COR-L47 (cell line): ENCODE data around the gene GMDS.
A peak's percentile ranks its signal among the peaks of the same experiment; 100 is the strongest.

Experiments
- DNase-seq: peaks from one replicate; lab custom pipeline; 2025; lab: John Stamatoyannopoulos, UW

GMDS gene

GRCh38 chr6:2178125-2178524 is 67.3 kb downstream of the GMDS start:
- no peak for DNase-seq

GRCh38 chr6:2175825-2176224 is 69.6 kb downstream of the GMDS start:
- DNase-seq: no peak

- DNase-seq: no peak
Measured at GRCh38 chr6:2173203-2173961, 72.0 kb downstream of the GMDS start.

DNA sequence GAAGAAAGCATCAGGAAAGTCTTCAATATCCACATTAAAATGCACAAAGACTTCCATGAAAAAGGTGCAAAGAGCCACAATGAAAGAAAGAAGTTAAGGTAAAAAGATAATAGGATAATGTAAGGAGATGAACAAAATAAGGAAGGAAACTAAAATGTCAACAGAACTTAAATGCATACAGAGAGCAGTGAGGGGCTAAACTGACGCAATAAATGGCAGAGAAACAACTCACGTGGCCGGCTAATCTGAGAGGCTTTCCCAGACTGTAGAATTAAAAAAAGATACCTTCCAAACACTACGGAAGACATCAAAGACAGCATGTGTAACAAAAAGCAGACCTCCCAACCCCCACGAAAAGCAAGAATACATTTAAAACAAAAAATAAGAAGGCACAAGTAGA is 73.7 kb downstream of the GMDS start:
- no peak for DNase-seq

DNA sequence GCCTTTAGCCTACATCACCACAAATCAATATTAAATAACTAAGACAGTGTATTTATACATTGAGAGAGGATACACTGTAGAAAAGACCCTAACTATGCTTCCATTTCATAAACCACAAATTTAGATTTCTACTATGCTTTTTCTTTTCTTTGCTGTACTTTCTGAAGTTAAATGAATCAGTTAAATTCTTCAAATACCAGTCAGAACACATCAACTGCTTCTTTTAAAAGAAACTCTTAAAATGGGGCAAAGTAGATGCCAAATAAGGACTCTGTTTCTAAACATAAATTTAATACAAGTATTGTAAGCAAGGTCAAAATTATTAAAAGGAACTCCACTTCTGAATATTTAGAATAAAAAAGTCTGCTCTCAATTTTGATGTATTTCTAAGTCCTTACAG is 76.9 kb downstream of the GMDS start:
- DNase-seq: no peak

- no peak for DNase-seq
Measured at GRCh38 chr6:2166717-2167116, 78.7 kb downstream of the GMDS start.

DNA sequence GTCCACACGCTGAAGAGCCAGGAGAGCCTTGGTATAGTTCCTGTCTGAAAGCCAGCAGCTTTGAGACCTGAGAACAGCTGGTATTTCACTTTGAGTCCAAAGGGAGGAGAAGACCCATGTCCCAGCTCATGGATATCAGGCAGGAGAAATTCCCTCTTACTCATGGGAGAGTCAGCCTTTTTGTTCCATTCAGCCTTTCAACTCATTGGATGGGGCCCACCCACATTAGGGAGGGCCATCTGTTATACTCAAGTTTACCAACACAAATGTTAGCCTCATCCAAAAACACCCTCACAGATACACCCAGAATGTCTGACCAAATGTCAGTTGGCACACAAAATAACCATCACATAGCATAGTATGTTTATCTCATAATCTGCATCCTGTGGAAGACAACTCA is 80.1 kb downstream of the GMDS start:
- no peak for DNase-seq

DNA sequence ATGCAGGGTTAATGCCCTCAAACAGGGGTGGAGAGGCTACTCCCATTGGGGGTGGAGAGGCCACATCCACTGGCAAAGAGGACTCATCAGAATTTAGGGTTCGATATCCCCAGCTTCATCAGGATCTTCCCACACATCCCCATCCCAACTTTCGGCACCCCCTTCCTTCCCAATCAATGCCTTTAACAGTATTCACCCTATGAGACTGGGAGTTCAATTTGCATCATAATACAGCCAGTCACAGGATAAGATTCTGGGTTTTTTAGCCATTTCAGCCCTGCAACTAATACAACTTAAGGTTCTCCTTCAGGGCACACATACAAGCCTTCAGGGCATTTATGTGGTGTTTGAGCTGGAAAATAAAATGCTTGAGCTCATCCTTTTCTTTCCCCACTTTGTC is 80.9 kb downstream of the GMDS start:
- DNase-seq: no peak

DNA sequence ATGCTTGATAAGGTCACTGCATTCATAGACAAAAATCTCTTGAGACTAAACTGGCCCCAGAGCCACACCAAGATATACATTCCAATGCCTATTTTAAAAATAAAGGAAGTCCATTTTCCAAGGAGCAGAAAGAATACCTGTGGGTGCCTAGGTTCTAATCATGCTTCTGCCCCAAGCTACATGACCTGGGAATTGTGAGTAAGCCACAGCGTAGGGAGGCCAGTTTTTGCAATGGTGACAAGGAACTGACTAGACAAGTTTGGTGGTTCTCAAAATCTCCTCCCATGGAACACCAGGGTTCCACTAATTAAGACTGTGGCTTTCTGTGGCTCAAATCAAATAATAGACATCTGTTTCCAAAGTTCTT is 83.3 kb downstream of the GMDS start:
- no peak for DNase-seq

DNA sequence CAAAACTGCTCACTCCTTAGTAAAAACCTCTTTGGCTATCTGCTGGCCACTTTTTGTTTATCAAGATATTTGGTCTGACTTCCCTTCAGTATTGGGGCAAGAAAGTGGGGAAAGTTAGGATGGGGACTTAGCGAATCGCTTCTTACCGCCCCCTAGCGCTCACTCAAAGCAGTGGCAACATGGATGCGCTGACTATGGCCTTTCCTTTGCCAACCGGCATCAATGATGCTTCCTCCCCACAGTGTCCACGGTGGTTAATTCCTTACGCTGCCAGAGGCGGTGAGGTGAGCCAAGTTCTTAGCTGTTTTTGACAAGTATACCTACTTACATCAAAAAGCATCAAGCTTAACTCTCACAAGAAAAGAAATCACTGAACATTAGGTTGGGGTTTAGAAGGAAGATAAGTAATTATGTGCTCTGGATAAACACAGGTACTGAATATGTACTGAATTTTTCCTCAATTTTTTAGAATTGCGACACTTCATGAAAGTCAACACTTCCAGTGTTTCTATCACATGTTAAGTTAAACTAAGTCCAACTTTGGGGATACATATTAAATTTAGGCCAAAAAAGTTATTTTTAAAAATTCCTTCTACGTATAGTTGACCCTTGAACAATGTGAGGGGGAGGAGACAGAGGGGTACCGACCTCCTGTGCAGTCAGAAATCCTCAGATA is 86.7 kb downstream of the GMDS start:
- DNase-seq: no peak

- no peak for DNase-seq
Measured at GRCh38 chr6:2157441-2158127, 87.8 kb downstream of the GMDS start.

GRCh38 chr6:2155206-2155605 is 90.2 kb downstream of the GMDS start:
- peak; percentile 85 for DNase-seq

- DNase-seq: no peak
Measured at GRCh38 chr6:2149361-2150006, 95.9 kb downstream of the GMDS start.

DNA sequence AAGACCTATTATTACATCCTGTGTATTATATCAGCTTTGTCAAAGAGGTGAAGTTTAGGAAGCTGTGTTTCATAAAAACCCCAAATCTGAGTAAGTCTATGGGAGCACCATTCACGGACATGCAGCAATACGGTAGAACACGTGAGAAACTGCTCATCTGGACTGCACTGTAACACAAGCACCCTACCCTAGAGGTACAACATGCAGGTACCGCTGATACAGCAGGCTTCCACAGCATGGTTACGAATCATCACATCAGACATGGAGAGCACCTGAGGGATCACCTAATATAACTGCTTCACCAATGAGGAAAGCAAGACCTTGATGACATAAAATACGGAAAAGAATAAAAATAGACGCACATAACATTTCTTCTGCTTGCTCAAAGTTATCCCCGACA is 96.7 kb downstream of the GMDS start:
- DNase-seq: no peak

DNA sequence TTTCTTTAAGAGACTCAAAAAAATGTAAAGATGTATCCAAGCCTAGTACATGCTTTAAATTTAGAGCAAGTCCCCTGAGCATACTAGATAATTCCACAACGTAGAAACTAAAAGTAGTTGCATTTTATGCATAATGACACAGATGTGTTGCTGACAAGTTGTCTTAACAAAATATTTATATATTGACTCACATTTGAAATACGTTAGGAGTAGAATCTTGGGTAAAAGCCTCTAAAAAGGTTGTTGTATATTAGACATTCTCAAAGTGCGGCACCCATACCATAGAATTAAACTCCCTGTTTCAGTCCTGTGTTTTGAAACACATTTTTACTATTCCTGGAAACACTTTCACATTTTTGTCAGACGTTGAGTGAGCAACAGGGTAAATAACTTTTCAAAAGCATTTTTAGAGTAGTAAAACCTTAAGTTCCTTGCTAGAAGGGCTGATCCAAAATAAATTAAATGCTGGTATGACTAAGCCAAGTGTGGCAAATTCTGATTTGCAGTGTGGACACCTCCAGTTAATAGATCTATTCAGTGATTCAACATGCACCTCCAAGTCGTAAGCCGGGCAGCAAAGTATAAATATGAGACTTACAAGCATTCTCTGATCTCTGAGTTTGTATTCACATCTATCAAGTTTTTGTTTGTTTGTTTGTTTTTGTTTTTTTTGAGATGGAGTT is 97.5 kb downstream of the GMDS start:
- no peak for DNase-seq

DNA sequence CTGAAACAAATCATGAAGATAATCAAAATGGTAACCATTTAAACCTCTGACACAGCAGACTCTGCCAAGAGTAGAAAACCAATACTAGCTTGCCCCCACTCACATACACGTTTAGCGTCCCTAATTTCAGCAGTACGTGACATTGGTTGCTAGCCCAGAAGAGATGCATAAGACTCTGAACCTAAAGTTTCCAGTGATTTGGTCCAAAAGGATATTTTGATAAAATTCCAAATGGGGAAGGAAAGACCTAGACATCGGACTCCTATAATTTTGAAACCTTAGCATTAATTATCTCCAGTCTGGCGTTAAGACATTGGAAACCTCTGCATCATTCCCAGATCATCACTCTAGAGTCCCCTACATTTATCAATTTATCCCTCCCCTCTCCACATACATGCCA is 98.1 kb downstream of the GMDS start:
- DNase-seq: no peak

- DNase-seq: no peak
Measured at GRCh38 chr6:2144210-2144609, 101.2 kb downstream of the GMDS start.

- no peak for DNase-seq
Measured at GRCh38 chr6:2141644-2142290, 103.6 kb downstream of the GMDS start.

GRCh38 chr6:2140438-2141128 is 104.8 kb downstream of the GMDS start:
- DNase-seq: no peak

- no peak for DNase-seq
Measured at GRCh38 chr6:2135401-2135800, 110.0 kb downstream of the GMDS start.

DNA sequence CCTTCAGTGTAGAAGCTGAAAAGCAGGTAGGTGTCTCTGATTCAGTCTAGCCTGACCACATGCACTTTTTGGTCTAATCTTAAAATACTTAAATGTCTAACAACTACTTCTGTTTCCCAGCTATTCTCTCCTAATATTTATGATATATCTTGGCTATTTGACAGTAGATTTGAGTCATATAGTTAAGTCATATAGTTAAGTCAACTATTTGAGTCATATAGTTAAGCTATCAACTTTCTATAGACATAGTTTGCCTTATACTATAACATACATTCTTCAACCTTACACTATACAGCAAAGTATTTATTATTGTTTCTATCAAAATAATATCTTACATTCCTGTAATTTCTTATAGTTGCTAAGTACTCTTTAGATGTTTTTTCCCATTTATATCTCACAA is 110.9 kb downstream of the GMDS start:
- no peak for DNase-seq
